H1 (cell line): ENCODE data around the gene ZNF746. TPM values are rescaled to one million over a fixed set of nuclear protein-coding genes. Genes with fewer than 3 reads are reported as not detected.

Experiments
- CTCF ChIA-PET: fragments of 300-600 bp; sonication (Branson Sonifier 250); formaldehyde crosslinking; loops from one replicate; lab custom pipeline; 2021; ENCODE audit not compliant: partially characterized antibody; lab: Charles Lee
- POLR2A ChIA-PET: fragments of 300-600 bp; sonication (Branson Sonifier 250); formaldehyde crosslinking; loops from one replicate; lab custom pipeline; 2021; ENCODE audit warnings: inconsistent platforms; ENCODE audit not compliant: partially characterized antibody; lab: Charles Lee
- DNase-seq, 2 experiments: peaks; one replicate each; pipeline versions ENCODE4 v3.0.0 to v3.0.0-alpha.2; 2010 to 2022; ENCODE audit warnings: low spot score in 2 of 2, low read depth in 1 of 2, mixed read lengths in 1 of 2
- FAIRE-seq: peaks from 2 replicates; lab custom pipeline; 2011; peaks lifted over from hg19 to GRCh38; lab: Jason Lieb, UNC
- H2AFZ ChIP-seq: 2 replicates; pipeline ENCODE4 v1.8.1; 2012; ENCODE audit warnings: low read length, inconsistent platforms
- H2AK5ac ChIP-seq: 2 replicates; pipeline ENCODE4 v1.6.1; 2013; ENCODE audit warnings: low read depth, low read length
- H2BK120ac ChIP-seq: replicated peaks from 2 replicates; pipeline ENCODE3; 2013; ENCODE audit warnings: low read depth, low read length, inconsistent platforms
- H2BK12ac ChIP-seq: 2 replicates; pipeline ENCODE4 v1.6.1; 2013; ENCODE audit warnings: low read depth, low read length
- H2BK15ac ChIP-seq: 2 replicates; pipeline ENCODE4 v1.6.1; 2013; ENCODE audit warnings: low read length
- H2BK20ac ChIP-seq: 2 replicates; pipeline ENCODE4 v1.6.1; 2013; ENCODE audit warnings: low read length
- H2BK5ac ChIP-seq: 2 replicates; pipeline ENCODE4 v1.6.1; 2013; ENCODE audit warnings: low read depth, low read length
- H3K14ac ChIP-seq: 2 replicates; pipeline ENCODE4 v1.6.1; 2013; ENCODE audit warnings: inconsistent platforms; ENCODE audit not compliant: insufficient read length
- H3K18ac ChIP-seq: 2 replicates; pipeline ENCODE4 v1.6.1; 2013; ENCODE audit warnings: low read length; ENCODE audit errors: extremely low read depth
- H3K23ac ChIP-seq: 2 replicates; pipeline ENCODE4 v1.6.1; 2013; ENCODE audit warnings: inconsistent platforms; ENCODE audit not compliant: insufficient read length
- H3K23me2 ChIP-seq: 2 replicates; pipeline ENCODE4 v1.6.1; 2013; ENCODE audit warnings: low read depth, low read length
- H3K27ac ChIP-seq: 2 replicates; pipeline ENCODE4 v1.6.1; 2011; ENCODE audit warnings: low read depth, low read length, inconsistent platforms
- H3K27me3 ChIP-seq, 4 experiments: replicated peaks in 1 of 4; 1 replicate in 1 of 4; 2 replicates in 3 of 4; pipeline versions ENCODE4 v1.6.1 to v1.8.1; 2011 to 2013; ENCODE audit warnings: low read length in 3 of 4, mild to moderate bottlenecking in 3 of 4, inconsistent platforms in 2 of 4, mixed read lengths in 2 of 4, moderate library complexity in 1 of 4; ENCODE audit not compliant: control insufficient read depth in 3 of 4, insufficient read depth in 3 of 4; ENCODE audit errors: extremely low read depth in 1 of 4
- H3K36me3 ChIP-seq, 4 experiments: 2 replicates each; pipeline versions ENCODE4 v1.6.1 to v1.8.1; 2011 to 2013; ENCODE audit warnings: mild to moderate bottlenecking in 4 of 4, low read length in 3 of 4, moderate library complexity in 2 of 4, control low read depth in 1 of 4, inconsistent platforms in 1 of 4; ENCODE audit not compliant: insufficient read depth in 4 of 4, control insufficient read depth in 2 of 4
- H3K4ac ChIP-seq: replicated peaks from 2 replicates; pipeline ENCODE3; 2013; ENCODE audit warnings: low read length, low read depth, mixed read lengths, inconsistent platforms; ENCODE audit not compliant: insufficient read length
- H3K4me1 ChIP-seq, 4 experiments: replicated peaks in 1 of 4; 1 replicate in 1 of 4; 2 replicates in 3 of 4; pipeline versions ENCODE4 v1.6.1 to v1.8.1; 2011 to 2013; ENCODE audit warnings: low read length in 3 of 4, inconsistent platforms in 2 of 4, mixed read lengths in 1 of 4; ENCODE audit not compliant: insufficient read depth in 4 of 4, control insufficient read depth in 3 of 4
- H3K4me2 ChIP-seq, 2 experiments: 2 replicates each; pipeline versions ENCODE4 v1.6.1 to v1.8.1; 2011 to 2013; ENCODE audit warnings: low read depth in 2 of 2, low read length in 2 of 2, control low read depth in 1 of 2, inconsistent platforms in 1 of 2, mild to moderate bottlenecking in 1 of 2; ENCODE audit not compliant: insufficient read depth in 1 of 2
- H3K4me3 ChIP-seq, 4 experiments: fragments of 200-600, 300-600 bp in 1 of 4; sonication (generic), shearing (Covaris generic), sonication (Bioruptor Twin) in 1 of 4; 2 replicates each; pipeline versions ENCODE4 v1.5.1 to v1.8.1; 2011 to 2016; ENCODE audit warnings: low read length in 4 of 4, low read depth in 3 of 4, control low read depth in 2 of 4, inconsistent platforms in 2 of 4, mild to moderate bottlenecking in 2 of 4, mixed read lengths in 1 of 4, moderate library complexity in 1 of 4; ENCODE audit not compliant: insufficient read depth in 2 of 4; ENCODE audit errors: extremely low read depth in 1 of 4
- H3K56ac ChIP-seq: replicated peaks from 2 replicates; pipeline ENCODE3; 2013; ENCODE audit warnings: low read depth, mild to moderate bottlenecking, mixed read lengths, low read length, inconsistent platforms; ENCODE audit not compliant: insufficient read length
- H3K79me1 ChIP-seq: 2 replicates; pipeline ENCODE4 v1.6.1; 2013; ENCODE audit warnings: low read depth, low read length, control low read depth
- H3K79me2 ChIP-seq, 2 experiments: 2 replicates each; pipeline versions ENCODE4 v1.6.1 to v1.8.1; 2012 to 2013; ENCODE audit warnings: low read length in 2 of 2, mild to moderate bottlenecking in 2 of 2, inconsistent platforms in 1 of 2; ENCODE audit not compliant: insufficient read depth in 2 of 2, control insufficient read depth in 1 of 2
- H3K9ac ChIP-seq, 4 experiments: replicated peaks in 1 of 4; 1 replicate in 1 of 4; 2 replicates in 3 of 4; pipeline versions ENCODE4 v1.6.1 to v1.8.1; 2011 to 2013; ENCODE audit warnings: low read depth in 3 of 4, low read length in 3 of 4, control low read depth in 2 of 4, mild to moderate bottlenecking in 2 of 4, moderate library complexity in 2 of 4, inconsistent platforms in 1 of 4; ENCODE audit errors: extremely low read depth in 1 of 4
- H3K9me3 ChIP-seq, 2 experiments: 2 replicates each; pipeline versions ENCODE4 v1.6.1 to v1.8.1; 2012 to 2013; ENCODE audit warnings: mild to moderate bottlenecking in 2 of 2, moderate library complexity in 2 of 2, control low read depth in 1 of 2, inconsistent platforms in 1 of 2, low read depth in 1 of 2, low read length in 1 of 2, mixed read lengths in 1 of 2; ENCODE audit not compliant: insufficient read depth in 2 of 2
- H4K20me1 ChIP-seq, 2 experiments: replicated peaks in 1 of 2; 2 replicates each; pipeline versions ENCODE3 to v1.8.1; 2011 to 2013; ENCODE audit warnings: inconsistent platforms in 2 of 2, low read length in 2 of 2, mild to moderate bottlenecking in 1 of 2; ENCODE audit not compliant: insufficient read depth in 2 of 2, control insufficient read depth in 1 of 2
- H4K5ac ChIP-seq: 2 replicates; pipeline ENCODE4 v1.6.1; 2013; ENCODE audit warnings: low read length, low read depth, mixed read lengths, inconsistent platforms; ENCODE audit not compliant: insufficient read length
- H4K8ac ChIP-seq: 2 replicates; pipeline ENCODE4 v1.8.0; 2013; ENCODE audit warnings: mild to moderate bottlenecking, moderate library complexity, low read length, inconsistent platforms; ENCODE audit not compliant: insufficient read depth; ENCODE audit errors: extremely low read depth
- H4K91ac ChIP-seq: replicated peaks from 2 replicates; pipeline ENCODE3; 2013; ENCODE audit warnings: low read length, mixed read lengths, inconsistent platforms; ENCODE audit not compliant: insufficient read length
- EZH2 ChIP-seq: fragments of 200-600 bp; sonication (generic); IDR thresholded peaks from 2 replicates; pipeline ENCODE4 v1.7.1; 2012; ENCODE audit warnings: low read depth, mild to moderate bottlenecking, moderate library complexity, low read length, inconsistent platforms; ENCODE audit not compliant: severe bottlenecking
- PHF8 ChIP-seq: fragments of 200-600 bp; sonication (generic); conservative IDR thresholded peaks from 2 replicates; pipeline ENCODE4 v1.7.1; 2012; ENCODE audit warnings: low read depth, mild to moderate bottlenecking, inconsistent platforms, low read length, moderate library complexity
- POLR2A ChIP-seq, 2 experiments: IDR thresholded peaks; 1 replicate in 1 of 2; 2 replicates in 1 of 2; pipeline ENCODE4 v1.6.1; 2011; ENCODE audit warnings: low read depth in 2 of 2, low read length in 2 of 2, mild to moderate bottlenecking in 2 of 2; ENCODE audit errors: control extremely low read depth in 1 of 2
- POLR2AphosphoS5 ChIP-seq: IDR thresholded peaks from 2 replicates; pipeline ENCODE4 v1.6.1; 2011; ENCODE audit warnings: low read depth, low read length
- SIN3A ChIP-seq, 2 experiments: IDR thresholded peaks in 1 of 2; conservative IDR thresholded peaks in 1 of 2; 2 replicates each; pipeline ENCODE4 v1.6.1; 2011 to 2012; ENCODE audit warnings: low read length in 2 of 2, improper control_type of control experiment in 1 of 2, low read depth in 1 of 2, mild to moderate bottlenecking in 1 of 2
- TAF7 ChIP-seq: optimal IDR thresholded peaks from 2 replicates; pipeline ENCODE3; 2011; ENCODE audit warnings: low read depth, mild to moderate bottlenecking, inconsistent platforms, low read length, moderate library complexity, borderline replicate concordance
- WGBS, 2 experiments: shearing (Covaris generic) in 1 of 2; methylation state at CpG; one replicate each; pipeline versions ENCODE4 v1.1.6 to v1.1.7; 2013 to 2015; ENCODE audit warnings: low lambda C conversion rate in 2 of 2, mixed read lengths in 2 of 2, inconsistent platforms in 1 of 2, low coverage in 1 of 2, missing lambda C conversion rate in 1 of 2; ENCODE audit not compliant: insufficient replicate concordance in 2 of 2, insufficient coverage in 1 of 2, insufficient read length in 1 of 2; ENCODE audit errors: extremely low coverage in 1 of 2, missing lambda C conversion rate in 1 of 2; 5-methylcytosine and 5-hydroxymethylcytosine counted together
- long read RNA-seq, 2 experiments: library from RNA in 1 of 2; library from capped mRNA in 1 of 2; stranded (forward); transcript quantifications; one replicate each; pipeline ENCODE4 v2.0.0, GENCODE V29; 2021; ENCODE audit warnings: inconsistent platforms in 1 of 2
- polyA minus RNA-seq, 3 experiments: library from RNA; depleted of rRNA, polyadenylated mRNA; stranded (reverse); fragments of >200 nt; gene quantifications; 1 replicate in 2 of 3; 2 replicates in 1 of 3; pipeline ENCODE4 v1.2.3, GENCODE V29; 2011
- polyA plus RNA-seq, 7 experiments: library from polyadenylated mRNA; depleted of rRNA in 3 of 7; stranded (reverse) in 5 of 7; unstranded in 2 of 7; fragments of >200 nt in 5 of 7; fragments of 200-250 nt in 2 of 7; gene quantifications; 1 replicate in 5 of 7; 2 replicates in 1 of 7; 4 replicates in 1 of 7; pipeline versions ENCODE4 v1.2.1 to v1.2.3, GENCODE V29; 2011 to 2013; ENCODE audit warnings: missing spikeins in 2 of 7, mixed read lengths in 2 of 7
- total RNA-seq: library from RNA; stranded (reverse); fragmentation: NEBNext Ultra II Directional; extraction: Animal tissue kit (Norgen Biotek cat#: 25700); gene quantifications from 2 replicates; pipeline ENCODE4 v1.2.1, GENCODE V29; 2021

The ZNF746 gene
- 15.4 and 15.6 TPM in 2 replicates for total RNA-seq
- polyA plus RNA-seq (2011; rRNA removed): 7.5 and 9.1 TPM in 2 replicates
- polyA plus RNA-seq (2011; cell fraction: cytosol; rRNA removed): 6.8 TPM
- 14.0 TPM for polyA plus RNA-seq (2011; cell fraction: nucleus; rRNA removed)
- 8.4 to 12.7 TPM (median 10.6 TPM) in 4 replicates for polyA plus RNA-seq (2012, experiment 1 of 2)
- polyA plus RNA-seq (2012, experiment 2 of 2): 9.8 TPM
- polyA plus RNA-seq (2013, experiment 1 of 2): 8.0 TPM
- polyA plus RNA-seq (2013, experiment 2 of 2): 7.6 TPM
- polyA minus RNA-seq (2011; rRNA and poly(A)+ RNA removed): 7.2 and 11.5 TPM in 2 replicates
- 11.9 TPM for polyA minus RNA-seq (2011; cell fraction: cytosol; rRNA and poly(A)+ RNA removed)
- 14.7 TPM for polyA minus RNA-seq (2011; cell fraction: nucleus; rRNA and poly(A)+ RNA removed)
- long read RNA-seq, experiment 1, partial matches to known transcripts: 2 of 15 reads
- long read RNA-seq, experiment 1, other reads (novel, unspliced or antisense): 12 of 15 reads
- long read RNA-seq, experiment 2: 0 reads

DNA sequence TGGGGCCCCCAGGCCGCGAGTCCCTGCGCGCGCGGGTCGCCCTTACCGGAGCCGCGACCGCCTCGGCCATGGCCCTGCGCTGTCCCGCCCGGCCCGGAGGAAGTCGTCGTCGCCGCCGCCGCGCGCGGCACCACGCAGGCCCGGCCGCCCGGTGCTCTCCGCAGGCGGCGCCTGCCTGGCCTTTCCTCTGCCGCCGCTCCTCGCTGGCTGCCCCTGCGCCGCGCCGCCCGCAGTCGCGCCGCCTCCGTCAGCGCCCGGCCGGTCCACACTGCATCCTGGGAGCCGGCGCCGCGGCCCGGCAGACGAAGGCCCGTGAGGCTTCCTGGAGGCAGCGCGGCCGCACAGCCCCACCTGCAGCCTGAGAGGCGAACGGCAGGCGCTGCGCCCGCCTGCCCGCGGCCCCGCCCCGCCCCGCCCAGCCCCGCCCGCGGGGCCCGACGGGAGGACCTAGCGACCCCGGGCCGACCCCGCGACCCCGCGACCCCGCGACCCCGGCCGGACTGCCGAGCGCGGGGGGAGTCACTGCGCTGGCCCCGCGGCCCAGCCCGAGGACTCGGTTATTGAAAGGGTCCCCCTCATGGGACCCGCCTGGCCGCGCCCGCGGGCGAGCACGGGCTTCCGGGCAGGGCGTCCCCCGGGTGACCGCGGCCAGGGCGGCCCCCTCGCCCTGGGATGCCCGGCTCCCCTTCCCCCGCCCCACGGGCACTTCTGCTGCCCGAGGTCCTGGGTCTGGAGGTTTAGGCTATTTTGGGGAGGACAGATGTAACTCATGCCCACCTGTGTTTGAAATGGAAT, at the start of gene ZNF746:
ZNF746 (minus strand) TSS at position 343 of the 795 bp plus-strand sequence; CDS start at position 70, 273 bp downstream.
- H4K91ac ChIP-seq: no peak within 1 kb of the TSS
- peak within 1 kb of the TSS; percentile 39 to 96 (median 67) for H3K4me3 ChIP-seq
- H3K9ac ChIP-seq: peak within 1 kb of the TSS; percentile 29 to 98 (median 61); a peak in 6 of 7 replicates
- CTCF ChIA-PET: interaction anchor here (0.5 kb wide), 1 partner anchor 30 kb away, joined by 3 read pairs; no protein-coding TSS in a partner anchor
- no peak within 1 kb of the TSS for H2AK5ac ChIP-seq
- peaks cover 0 to 12% of the 10 kb centered on the region in 2 experiments; a peak in 2 of 4 replicates for H3K79me2 ChIP-seq
- H4K8ac ChIP-seq: peak within 1 kb of the TSS; percentile 83; the same call in 1 of the 2 replicates
- FAIRE-seq (no peak), DNase-seq (peak; percentile 33 to 82)
- no peaks in the 10 kb centered on the region for H3K9me3 ChIP-seq
- no peak within 1 kb of the TSS for H3K18ac ChIP-seq
- H3K23me2 ChIP-seq: 0 out of 2 replicates have a peak, but pooled peaks cover 4% of the 10 kb centered on the region
- no peaks in the 10 kb centered on the region; a peak in 2 of 7 replicates for H3K4me1 ChIP-seq
- H3K56ac ChIP-seq: no peak within 1 kb of the TSS
- H4K5ac ChIP-seq: no peak within 1 kb of the TSS
- H2BK12ac ChIP-seq: no peak within 1 kb of the TSS
- no peak within 1 kb of the TSS for H2BK5ac ChIP-seq
- H3K36me3 ChIP-seq: peaks cover 3 to 8% (median 7%) of the 10 kb centered on the region in 4 experiments; a peak in 5 of 8 replicates
- no peaks in the 10 kb centered on the region; the same call in 1 of the 2 replicates for H3K79me1 ChIP-seq
- H3K4ac ChIP-seq: no peak within 1 kb of the TSS
- H3K23ac ChIP-seq: no peak within 1 kb of the TSS
- H3K27me3 ChIP-seq: peaks cover 0 to 3% (median under 1%) of the 10 kb centered on the region in 4 experiments; a peak in 2 of 7 replicates
- H2AFZ ChIP-seq: no peak within 1 kb of the TSS; the same call in 1 of the 2 replicates
- H3K27ac ChIP-seq: no peak within 1 kb of the TSS; the same call in 1 of the 2 replicates
- H2BK20ac ChIP-seq: no peak within 1 kb of the TSS
- H3K14ac ChIP-seq: no peak within 1 kb of the TSS
- H4K20me1 ChIP-seq: peaks cover 3 to 6% of the 10 kb centered on the region in 2 experiments
- POLR2A ChIA-PET: no interaction called here
- peak within 1 kb of the TSS; percentile 84 to 91 for H3K4me2 ChIP-seq
- 0% methylated on average over 20 of the region's 109 CpGs; no CpG with 5 or more reads in 1 of the 2 experiments for WGBS, 2 experiments
- H2BK120ac ChIP-seq: no peak within 1 kb of the TSS
- no peak within 1 kb of the TSS for H2BK15ac ChIP-seq
- peak in 1 of 2 experiments; percentile 64; a peak in 2 of 3 replicates for TF ChIP-seq POLR2A (IDR thresholded peaks at IDR 0.05; ENCODE audit: control extremely low read depth in 1 of 2, low read depth in 2 of 2, low read length in 2 of 2)
- peak; percentile 25 for TF ChIP-seq TAF7
- peak; percentile 61; the same call in 1 of the 2 replicates for TF ChIP-seq POLR2AphosphoS5
- TF ChIP-seq PHF8: peak; percentile 30; the same call in 1 of the 2 replicates
- no peak for TF ChIP-seq EZH2
- TF ChIP-seq SIN3A (conservative IDR thresholded peaks at IDR 0.05 in 1 of 2, IDR thresholded peaks at IDR 0.05 in 1 of 2; ENCODE audit: low read depth in 1 of 2, low read length in 2 of 2): 0 out of 4 replicates have a peak, but pooled peaks of 1 of the 2 experiments have one; percentile 52
